ENCODE measurements around the gene AZIN2. TPM values are rescaled to one million over a fixed set of nuclear protein-coding genes. Genes with fewer than 3 reads are reported as not detected.

The AZIN2 gene
- total RNA-seq (2022; extraction: Qiagen RNA extraction): 0.85 to 1.3 TPM (median 1.3 TPM) in 5 replicates

GRCh38 chr1:33080885-33081553 is at the start of gene AZIN2:
AZIN2 (plus strand) TSS chr1:33081153; CDS start chr1:33082250, 1,097 bp downstream.

GRCh38 chr1:33036526-33037503 is 44.1 kb upstream of the AZIN2 start, which contains the start of gene AK2:
AK2 (minus strand) TSS chr1:33036883; CDS start chr1:33036828, 55 bp downstream.

Other genes starting within 250 kb of the AZIN2 start
- 0.42 to 0.77 TPM (median 0.57 TPM) in 5 replicates for gene FNDC5, start 210.2 kb upstream of the AZIN2 start, total RNA-seq (2022; extraction: Qiagen RNA extraction)
- 0.29 to 1.0 TPM (median 0.35 TPM) in 5 replicates for gene HPCA, start 194.7 kb upstream of the AZIN2 start, total RNA-seq (2022; extraction: Qiagen RNA extraction)
- 25.8 to 47.2 TPM (median 45.0 TPM) in 5 replicates for gene TMEM54, start 179.8 kb upstream of the AZIN2 start, total RNA-seq (2022; extraction: Qiagen RNA extraction)
- 22.2 to 24.3 TPM (median 22.7 TPM) in 5 replicates for gene RNF19B, start 116.3 kb upstream of the AZIN2 start, total RNA-seq (2022; extraction: Qiagen RNA extraction)
- 146 to 177 TPM (median 151 TPM) in 5 replicates for gene AK2, start 44.3 kb upstream of the AZIN2 start, total RNA-seq (2022; extraction: Qiagen RNA extraction)
- gene TRIM62, start 100.9 kb downstream of the AZIN2 start, total RNA-seq (2022; extraction: Qiagen RNA extraction): 1.5 to 2.6 TPM (median 2.3 TPM) in 5 replicates
- 8.5 to 13.0 TPM (median 11.7 TPM) in 5 replicates for gene ZNF362, start 175.3 kb downstream of the AZIN2 start, total RNA-seq (2022; extraction: Qiagen RNA extraction)
- not detected in 5 replicates for gene A3GALT2, start 239.9 kb downstream of the AZIN2 start, total RNA-seq (2022; extraction: Qiagen RNA extraction)